HepG2 (cell line): ENCODE measurements around the gene ARHGEF39. TPM values are rescaled to one million over a fixed set of nuclear protein-coding genes. Genes with fewer than 3 reads are reported as not detected.

Experiments used
- FOXP4 ChIP-seq: sonication (generic); formaldehyde crosslinking; IDR thresholded peaks from 2 replicates; pipeline ENCODE4 v1.4.0; 2020; ENCODE audit warnings: missing genetic modification reagents
- TMF1 ChIP-seq: sonication (generic); formaldehyde crosslinking; IDR thresholded peaks from 2 replicates; pipeline ENCODE4 v1.8.1; 2022; ENCODE audit warnings: low read depth, missing genetic modification reagents
- ZBTB4 ChIP-seq: sonication (generic); formaldehyde crosslinking; IDR thresholded peaks from 2 replicates; pipeline ENCODE4 v1.4.0; 2020; ENCODE audit warnings: missing genetic modification reagents, mild to moderate bottlenecking, borderline replicate concordance
- polyA plus RNA-seq, 8 experiments: library from polyadenylated mRNA; depleted of rRNA in 3 of 8; stranded (reverse) in 7 of 8; unstranded in 1 of 8; fragments of >200 nt; fragmentation: Illumina TruSeq in 4 of 8; extraction: Trizol in 4 of 8; gene quantifications; 2 replicates each; pipeline versions ENCODE4 v1.2.1 to v1.2.3, GENCODE V29; 2011 to 2016; ENCODE audit warnings: low read depth in 4 of 8, missing spikeins in 1 of 8, mixed read lengths in 1 of 8; ENCODE audit not compliant: insufficient read depth in 1 of 8
- total RNA-seq, 5 experiments: library from RNA; depleted of rRNA; stranded (reverse); fragments of >200 nt; fragmentation: Illumina TruSeq; extraction: Trizol; gene quantifications; 2 replicates each; pipeline ENCODE4 v1.2.3, GENCODE V29; 2016; ENCODE audit warnings: low read depth in 1 of 5
- TF ChIP-seq, protein P1 (sequence below): sonication (generic); formaldehyde crosslinking; IDR thresholded peaks from 2 replicates; pipeline ENCODE4 v1.4.0; 2020; ENCODE audit warnings: missing genetic modification reagents, borderline replicate concordance

ARHGEF39 gene
- total and polyA plus RNA-seq, 2 of the 13 experiments (the other 11 are each of a cell fraction or from before 2014, with no cell fraction given) = 11.2 to 12.3 TPM

GRCh38 chr9:35702696-35703095 is 37.7 kb upstream of the ARHGEF39 start (continued):
- TF ChIP-seq, protein P1, sequence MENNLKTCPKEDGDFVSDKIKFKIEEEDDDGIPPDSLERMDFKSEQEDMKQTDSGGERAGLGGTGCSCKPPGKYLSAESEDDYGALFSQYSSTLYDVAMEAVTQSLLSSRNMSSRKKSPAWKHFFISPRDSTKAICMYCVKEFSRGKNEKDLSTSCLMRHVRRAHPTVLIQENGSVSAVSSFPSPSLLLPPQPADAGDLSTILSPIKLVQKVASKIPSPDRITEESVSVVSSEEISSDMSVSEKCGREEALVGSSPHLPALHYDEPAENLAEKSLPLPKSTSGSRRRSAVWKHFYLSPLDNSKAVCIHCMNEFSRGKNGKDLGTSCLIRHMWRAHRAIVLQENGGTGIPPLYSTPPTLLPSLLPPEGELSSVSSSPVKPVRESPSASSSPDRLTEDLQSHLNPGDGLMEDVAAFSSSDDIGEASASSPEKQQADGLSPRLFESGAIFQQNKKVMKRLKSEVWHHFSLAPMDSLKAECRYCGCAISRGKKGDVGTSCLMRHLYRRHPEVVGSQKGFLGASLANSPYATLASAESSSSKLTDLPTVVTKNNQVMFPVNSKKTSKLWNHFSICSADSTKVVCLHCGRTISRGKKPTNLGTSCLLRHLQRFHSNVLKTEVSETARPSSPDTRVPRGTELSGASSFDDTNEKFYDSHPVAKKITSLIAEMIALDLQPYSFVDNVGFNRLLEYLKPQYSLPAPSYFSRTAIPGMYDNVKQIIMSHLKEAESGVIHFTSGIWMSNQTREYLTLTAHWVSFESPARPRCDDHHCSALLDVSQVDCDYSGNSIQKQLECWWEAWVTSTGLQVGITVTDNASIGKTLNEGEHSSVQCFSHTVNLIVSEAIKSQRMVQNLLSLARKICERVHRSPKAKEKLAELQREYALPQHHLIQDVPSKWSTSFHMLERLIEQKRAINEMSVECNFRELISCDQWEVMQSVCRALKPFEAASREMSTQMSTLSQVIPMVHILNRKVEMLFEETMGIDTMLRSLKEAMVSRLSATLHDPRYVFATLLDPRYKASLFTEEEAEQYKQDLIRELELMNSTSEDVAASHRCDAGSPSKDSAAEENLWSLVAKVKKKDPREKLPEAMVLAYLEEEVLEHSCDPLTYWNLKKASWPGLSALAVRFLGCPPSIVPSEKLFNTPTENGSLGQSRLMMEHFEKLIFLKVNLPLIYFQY (CRISPR knock-in tag) = no peak
- TF ChIP-seq TMF1 (CRISPR knock-in tag) = no peak
- no peak for TF ChIP-seq FOXP4 (CRISPR knock-in tag)
- no peak for TF ChIP-seq ZBTB4 (CRISPR knock-in tag)
- TF ChIP-seq, all 625 proteins: peak for 0
